ENCODE data around the gene ANGPTL8.

- TF ChIP-seq POLR2A (IDR thresholded peaks at IDR 0.05) = no peak
- TF ChIP-seq CTCF (IDR thresholded peaks at IDR 0.05) = no peak
Measured at GRCh38 chr19:11227195-11227886, 12.1 kb upstream of the ANGPTL8 start.
